ENCODE results near the gene EPHB1. TPM values are rescaled to one million over a fixed set of nuclear protein-coding genes. Genes with fewer than 3 reads are reported as not detected.

EPHB1 gene
- total and polyA plus RNA-seq, 4 donors, result 0.23 to 1.7 (median 0.52) TPM

DNA sequence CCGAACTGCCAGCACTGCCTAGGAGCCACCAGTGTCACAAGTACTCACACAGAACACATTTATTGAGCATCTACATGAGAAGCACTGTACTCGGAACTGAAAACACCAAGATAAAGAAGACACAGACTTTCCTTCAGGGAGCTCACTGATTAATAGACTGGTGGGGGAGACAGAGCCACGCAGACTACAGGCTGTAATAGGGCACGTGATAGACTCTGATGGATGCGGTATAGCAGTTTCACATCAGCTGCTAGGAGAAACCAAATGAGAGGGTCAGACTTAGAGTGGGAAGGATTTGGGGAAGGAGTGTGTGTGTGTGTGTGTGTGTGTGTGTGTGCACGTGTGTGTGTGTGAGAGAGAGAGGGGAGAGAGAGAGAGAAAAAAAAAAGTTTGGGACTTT, 12.1 kb downstream of the EPHB1 start:
- DNase-seq (ENCODE audit: low spot score), result no peak
- H3K27me3 ChIP-seq (ENCODE audit: control insufficient read depth in 4 of 4, insufficient read depth in 4 of 4, low read length in 3 of 4), result no peaks in the 10 kb centered on the region
- H3K9me3 ChIP-seq (ENCODE audit: control insufficient read depth in 4 of 4, low read length in 3 of 4), result no peaks in the 10 kb centered on the region
- no peak overlapping the region for H3K9ac ChIP-seq (ENCODE audit: low read depth in 1 of 2, low read length in 2 of 2)
- TF ChIP-seq GABPA (IDR thresholded peaks at IDR 0.05 in 1 of 2, conservative IDR thresholded peaks at IDR 0.05 in 1 of 2) (no peak), SP1 (IDR thresholded peaks at IDR 0.05) (no peak), ZBTB33 (IDR thresholded peaks at IDR 0.05) (no peak), RAD21 (IDR thresholded peaks at IDR 0.05) (no peak), MAX (IDR thresholded peaks at IDR 0.05) (no peak), FOXA2 (IDR thresholded peaks at IDR 0.05) (no peak), FOXA1 (IDR thresholded peaks at IDR 0.05) (no peak), YY1 (IDR thresholded peaks at IDR 0.05) (no peak), NR2F2 (IDR thresholded peaks at IDR 0.05) (no peak), REST (IDR thresholded peaks at IDR 0.05) (no peak), EGR1 (IDR thresholded peaks at IDR 0.05; ENCODE audit: low read depth in 2 of 2) (no peak), HNF4G (IDR thresholded peaks at IDR 0.05) (no peak), RXRA (IDR thresholded peaks at IDR 0.05) (no peak), JUND (IDR thresholded peaks at IDR 0.05) (no peak), TAF1 (conservative IDR thresholded peaks at IDR 0.05) (no peak), HNF4A (conservative IDR thresholded peaks at IDR 0.05) (no peak)
- TF ChIP-seq, protein P1, sequence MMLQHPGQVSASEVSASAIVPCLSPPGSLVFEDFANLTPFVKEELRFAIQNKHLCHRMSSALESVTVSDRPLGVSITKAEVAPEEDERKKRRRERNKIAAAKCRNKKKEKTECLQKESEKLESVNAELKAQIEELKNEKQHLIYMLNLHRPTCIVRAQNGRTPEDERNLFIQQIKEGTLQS (IDR thresholded peaks at IDR 0.05), result no peak
- TF ChIP-seq, protein P2, sequence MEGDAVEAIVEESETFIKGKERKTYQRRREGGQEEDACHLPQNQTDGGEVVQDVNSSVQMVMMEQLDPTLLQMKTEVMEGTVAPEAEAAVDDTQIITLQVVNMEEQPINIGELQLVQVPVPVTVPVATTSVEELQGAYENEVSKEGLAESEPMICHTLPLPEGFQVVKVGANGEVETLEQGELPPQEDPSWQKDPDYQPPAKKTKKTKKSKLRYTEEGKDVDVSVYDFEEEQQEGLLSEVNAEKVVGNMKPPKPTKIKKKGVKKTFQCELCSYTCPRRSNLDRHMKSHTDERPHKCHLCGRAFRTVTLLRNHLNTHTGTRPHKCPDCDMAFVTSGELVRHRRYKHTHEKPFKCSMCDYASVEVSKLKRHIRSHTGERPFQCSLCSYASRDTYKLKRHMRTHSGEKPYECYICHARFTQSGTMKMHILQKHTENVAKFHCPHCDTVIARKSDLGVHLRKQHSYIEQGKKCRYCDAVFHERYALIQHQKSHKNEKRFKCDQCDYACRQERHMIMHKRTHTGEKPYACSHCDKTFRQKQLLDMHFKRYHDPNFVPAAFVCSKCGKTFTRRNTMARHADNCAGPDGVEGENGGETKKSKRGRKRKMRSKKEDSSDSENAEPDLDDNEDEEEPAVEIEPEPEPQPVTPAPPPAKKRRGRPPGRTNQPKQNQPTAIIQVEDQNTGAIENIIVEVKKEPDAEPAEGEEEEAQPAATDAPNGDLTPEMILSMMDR (IDR thresholded peaks at IDR 0.05; ENCODE audit: low read depth, low read length, missing input control), result no peak
- no peak overlapping the region for H3K27ac ChIP-seq (ENCODE audit: low read depth in 1 of 2, low read length in 2 of 2)
- H3K36me3 ChIP-seq (ENCODE audit: control insufficient read depth in 4 of 4, insufficient read depth in 3 of 4, low read depth in 1 of 4, low read length in 3 of 4), result no peaks in the 10 kb centered on the region
- H3K4me3 ChIP-seq (ENCODE audit: low read depth in 1 of 3, low read length in 3 of 3), result no peak overlapping the region
- 62% methylated on average over 6 of the region's 6 CpGs for WGBS
- H3K4me1 ChIP-seq (ENCODE audit: control insufficient read depth in 4 of 4, insufficient read depth in 4 of 4, low read length in 3 of 4), result no peaks in the 10 kb centered on the region
